ENCODE data around the gene STARD7.

STARD7 gene

GRCh38 chr2:96159084-96159830 lies 49.4 kb downstream of the STARD7 start:
- DNase-seq = peak; percentile 80

DNA sequence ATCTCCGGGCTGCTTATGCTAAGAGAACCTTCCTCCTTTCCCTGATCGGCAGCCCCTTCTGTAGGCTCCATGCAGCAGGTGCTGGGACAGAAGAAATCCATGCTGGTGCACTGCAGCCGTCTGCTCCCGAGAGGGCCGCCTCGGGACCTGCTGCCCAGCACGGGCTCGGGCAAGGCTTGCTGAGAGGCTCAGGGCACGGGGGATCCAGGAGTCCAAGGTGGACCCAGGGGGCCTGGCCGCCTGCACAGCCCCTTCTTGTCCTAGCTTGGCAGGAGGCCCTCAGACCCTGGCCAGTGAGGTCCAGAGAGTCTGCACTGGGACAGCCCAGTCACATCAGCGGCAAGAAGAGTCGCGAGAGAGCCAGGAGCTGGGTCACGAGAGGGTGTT lies 50.1 kb downstream of the STARD7 start:
- DNase-seq = no peak

DNA sequence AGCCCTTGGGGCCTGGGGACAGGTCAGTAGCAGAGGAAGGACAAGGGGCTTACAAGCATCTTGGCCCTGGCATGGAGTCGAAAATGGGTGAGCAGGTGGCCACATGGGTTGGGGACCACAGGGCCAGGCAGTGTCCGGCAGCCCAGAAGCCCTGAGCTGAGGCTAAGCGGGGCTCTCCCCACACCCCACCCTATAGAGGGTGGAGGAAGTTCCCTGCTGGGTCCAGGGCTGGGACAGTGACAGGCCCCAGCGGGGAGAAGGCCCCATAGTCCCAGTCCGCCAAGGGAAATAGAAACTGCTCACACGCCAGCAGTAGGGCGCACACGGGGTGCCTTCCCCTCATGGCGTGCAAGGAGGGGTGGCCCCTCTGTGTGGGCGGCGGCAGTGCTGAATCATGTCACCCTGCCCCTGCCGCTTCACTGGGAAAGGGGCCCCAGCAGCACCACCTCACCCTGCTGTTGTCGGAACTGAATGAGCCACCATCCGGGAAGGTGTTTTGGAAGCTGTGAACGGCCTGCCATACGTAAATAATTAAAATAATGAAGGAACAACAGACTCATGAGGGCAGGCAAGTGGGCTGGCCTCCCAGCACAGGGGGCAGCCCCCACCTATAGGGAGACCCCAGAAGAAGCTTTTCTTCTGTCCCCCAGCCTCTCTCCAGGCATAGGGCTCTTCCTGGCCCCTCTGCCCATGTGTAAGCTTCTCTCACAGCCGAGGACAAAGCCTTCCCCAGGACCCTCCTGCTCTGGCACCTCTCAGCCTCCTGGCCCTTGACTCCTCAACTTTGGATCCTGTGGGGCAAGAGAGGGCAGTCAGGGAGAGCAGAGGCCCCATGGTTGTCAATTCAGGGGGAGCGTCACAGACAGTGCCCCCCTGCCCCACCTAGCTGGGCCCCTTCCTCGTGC lies 50.7 kb downstream of the STARD7 start:
- DNase-seq = peak; percentile 99

GRCh38 chr2:96156926-96157648 lies 51.5 kb downstream of the STARD7 start:
- peak; percentile 44 for DNase-seq

- DNase-seq = peak; percentile 77
These were observed 52.4 kb downstream of the STARD7 start for GRCh38 chr2:96156011-96156820.

GRCh38 chr2:96154506-96155380 lies 53.9 kb downstream of the STARD7 start:
- no peak for DNase-seq

DNA sequence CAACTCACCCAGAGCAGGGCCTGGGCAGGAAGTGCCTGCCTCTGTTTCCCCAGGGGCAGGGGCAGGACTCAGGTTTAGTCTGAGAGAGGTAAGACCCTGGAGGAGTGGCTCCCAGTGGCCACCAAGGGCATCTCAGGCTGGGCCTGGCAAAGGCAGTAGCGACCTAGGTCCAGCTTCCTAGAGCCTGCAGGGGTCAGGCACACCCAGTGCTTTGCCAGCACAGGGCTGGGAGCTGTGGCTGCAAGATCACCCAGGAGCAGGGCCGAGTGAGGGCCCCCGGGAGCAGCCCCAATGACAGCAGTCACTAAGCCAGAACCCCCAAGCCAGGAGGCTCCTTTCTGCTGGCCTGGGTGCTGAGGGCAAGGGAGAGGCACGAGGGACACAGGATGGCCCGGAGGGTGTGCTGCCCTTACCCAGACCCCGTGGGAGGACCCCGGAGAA lies 54.6 kb downstream of the STARD7 start:
- DNase-seq = no peak

GRCh38 chr2:96153291-96153713 lies 55.3 kb downstream of the STARD7 start:
- DNase-seq = no peak

GRCh38 chr2:96152304-96153161 lies 56.1 kb downstream of the STARD7 start:
- DNase-seq = no peak

DNA sequence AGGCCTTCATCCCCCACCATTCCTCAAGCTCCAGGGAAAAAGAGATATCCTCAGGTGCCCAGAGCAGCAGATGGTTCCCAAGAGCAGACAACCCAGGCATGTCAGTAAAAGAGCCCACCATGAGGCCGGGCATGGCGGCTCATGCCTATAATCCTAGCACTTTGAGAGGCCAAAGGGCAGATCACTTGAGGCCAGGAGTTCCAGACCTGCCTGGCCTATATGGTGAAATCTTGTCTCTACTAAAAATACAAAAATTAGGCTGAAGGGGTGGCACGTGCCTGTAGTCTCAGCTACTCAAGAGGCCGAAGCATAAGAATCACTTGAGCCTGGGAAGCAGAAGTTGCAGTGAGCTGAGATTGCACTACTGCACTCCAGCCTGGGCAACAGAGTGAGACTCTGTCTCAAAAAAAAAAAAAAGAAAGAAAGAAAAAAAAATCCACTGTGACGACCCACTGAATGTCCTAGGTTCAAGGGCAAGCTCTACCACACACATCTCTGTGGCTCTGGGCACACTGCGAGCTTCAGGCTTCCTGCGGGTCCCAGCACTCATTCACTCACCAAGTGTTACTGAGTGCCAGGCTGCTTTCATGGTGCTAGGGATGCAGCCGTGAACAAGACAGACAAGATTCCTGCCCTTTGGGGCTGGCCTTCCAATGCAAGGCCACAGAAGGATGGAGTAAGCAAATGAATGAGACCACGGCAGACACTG lies 56.9 kb downstream of the STARD7 start:
- no peak for DNase-seq

GRCh38 chr2:96150791-96151594 lies 57.6 kb downstream of the STARD7 start:
- DNase-seq = no peak

- no peak for DNase-seq
These were observed 58.5 kb downstream of the STARD7 start for GRCh38 chr2:96150007-96150640.

GRCh38 chr2:96148410-96149217 lies 60.0 kb downstream of the STARD7 start:
- peak; percentile 99 for DNase-seq

GRCh38 chr2:96147593-96148201 lies 60.9 kb downstream of the STARD7 start:
- DNase-seq = peak; percentile 64

GRCh38 chr2:96146881-96147592 lies 61.6 kb downstream of the STARD7 start:
- DNase-seq = peak; percentile 34

All from activated CD4-positive, alpha-beta T cell treated with anti-CD3 and anti-CD28 coated beads for 48 hours (primary cell).